Inferior parietal cortex (tissue), 1 donor: Measurements from ENCODE around the gene POLR3E.
A peak's percentile ranks its signal among the peaks of the same experiment; 100 is the strongest.
"Not testable (repeated sequence)": the region's sequence is repeated elsewhere in the genome, so short reads cannot be mapped to it uniquely, and the experiment has no call there.

Source experiments
- DNase-seq: peaks from one replicate; pipeline ENCODE4 v3.0.0-alpha.2; 2016; ENCODE audit errors: extremely low spot score

Gene POLR3E

GRCh38 chr16:22366371-22366770 lies 69.2 kb downstream of the POLR3E start:
- no peak for DNase-seq

- no peak for DNase-seq
Observed at GRCh38 chr16:22366889-22367288, 69.7 kb downstream of the POLR3E start.

- not testable (repeated sequence) for DNase-seq
Observed at GRCh38 chr16:22368200-22368826, 71.1 kb downstream of the POLR3E start.

GRCh38 chr16:22369221-22369811 lies 72.1 kb downstream of the POLR3E start:
- DNase-seq, result no peak

- DNase-seq, result no peak
Observed at GRCh38 chr16:22370038-22370820, 73.0 kb downstream of the POLR3E start.

GRCh38 chr16:22372882-22373661 lies 75.9 kb downstream of the POLR3E start:
- no peak for DNase-seq

- DNase-seq, result no peak
Observed at GRCh38 chr16:22373662-22374310, 76.6 kb downstream of the POLR3E start.

- DNase-seq, result peak; percentile 98
Observed at GRCh38 chr16:22374311-22375116, 77.3 kb downstream of the POLR3E start, which contains the start of gene CDR2. CDR2 (minus strand) TSS chr16:22374619; CDS start chr16:22374309, 310 bp downstream.

GRCh38 chr16:22375117-22375962 lies 78.1 kb downstream of the POLR3E start:
- DNase-seq, result no peak

- no peak for DNase-seq
Observed at GRCh38 chr16:22375963-22376640, 78.9 kb downstream of the POLR3E start.

- DNase-seq, result no peak
Observed at GRCh38 chr16:22379656-22380055, 82.4 kb downstream of the POLR3E start.

GRCh38 chr16:22380529-22380928 lies 83.3 kb downstream of the POLR3E start:
- no peak for DNase-seq

GRCh38 chr16:22381392-22381791 lies 84.2 kb downstream of the POLR3E start:
- DNase-seq, result no peak

GRCh38 chr16:22383827-22384226 lies 86.6 kb downstream of the POLR3E start:
- no peak for DNase-seq
